Measurements from ENCODE around the gene NKX6-1.

The NKX6-1 gene

GRCh38 chr4:84497504-84498202, 1.4 kb downstream of the NKX6-1 start:
- 0 out of 2 replicates have a peak overlapping the region, but pooled peaks have one; percentile 69 for H2AFZ ChIP-seq (ENCODE audit: low read length)
- H3K4me3 ChIP-seq (ENCODE audit: low read length), result peak overlapping the region; percentile 57

GRCh38 chr4:84496706-84497503, 2.2 kb downstream of the NKX6-1 start:
- Histone ChIP-seq H3K4me2 (ENCODE audit: low read depth, low read length) (no peak overlapping the region), H3K4me1 (ENCODE audit: low read length) (no peaks in the 10 kb centered on the region), H3K79me2 (ENCODE audit: low read length) (no peaks in the 10 kb centered on the region), H4K20me1 (ENCODE audit: insufficient read depth, low read length) (no peaks in the 10 kb centered on the region), H3K4me3 (ENCODE audit: low read length) (no peak overlapping the region), H3K27ac (ENCODE audit: low read length) (no peak overlapping the region), H3K36me3 (replicated peaks; ENCODE audit: insufficient read depth, low read length) (no peaks in the 10 kb centered on the region), H3K27me3 (replicated peaks; ENCODE audit: insufficient read depth, low read length) (no peaks in the 10 kb centered on the region), H2AFZ (ENCODE audit: low read length) (no peak overlapping the region), H3K9ac (ENCODE audit: low read length) (no peak overlapping the region), H3K9me3 (replicated peaks; ENCODE audit: insufficient read depth, low read length) (no peaks in the 10 kb centered on the region), H3K9me2 (replicated peaks; ENCODE audit: insufficient read depth, low read length) (no peaks in the 10 kb centered on the region), H3F3A (ENCODE audit: insufficient read depth, low read length) (no peaks in the 10 kb centered on the region)
- DNase-seq, result no peak
- no peak for TF ChIP-seq EZH2 (optimal IDR thresholded peaks at IDR 0.05; ENCODE audit: low read depth, low read length)
- TF ChIP-seq CTCF (IDR thresholded peaks at IDR 0.05; ENCODE audit: low read length), result no peak
- no peak for TF ChIP-seq EZH2phosphoT487 (IDR thresholded peaks at IDR 0.05; ENCODE audit: low read length)

More at GRCh38 chr4:84497504-84498202, 1.4 kb downstream of the NKX6-1 start:
- DNase-seq, result no peak
- H3K4me2 ChIP-seq (ENCODE audit: low read depth, low read length), result peak overlapping the region; percentile 78; the same call in 1 of the 2 replicates
- H4K20me1 ChIP-seq (ENCODE audit: insufficient read depth, low read length), result no peaks in the 10 kb centered on the region
- no peak overlapping the region for H3K9ac ChIP-seq (ENCODE audit: low read length)
- H3K4me1 ChIP-seq (ENCODE audit: low read length), result no peaks in the 10 kb centered on the region
- H3K9me2 ChIP-seq (replicated peaks; ENCODE audit: insufficient read depth, low read length), result no peaks in the 10 kb centered on the region
- no peaks in the 10 kb centered on the region for H3K36me3 ChIP-seq (replicated peaks; ENCODE audit: insufficient read depth, low read length)
- no peaks in the 10 kb centered on the region for H3K79me2 ChIP-seq (ENCODE audit: low read length)
- H3F3A ChIP-seq (ENCODE audit: insufficient read depth, low read length), result no peaks in the 10 kb centered on the region
- TF ChIP-seq EZH2 (optimal IDR thresholded peaks at IDR 0.05; ENCODE audit: low read depth, low read length), result no peak
- no peak for TF ChIP-seq CTCF (IDR thresholded peaks at IDR 0.05; ENCODE audit: low read length)
- TF ChIP-seq EZH2phosphoT487 (IDR thresholded peaks at IDR 0.05; ENCODE audit: low read length), result no peak
- no peak overlapping the region for H3K27ac ChIP-seq (ENCODE audit: low read length)
- H3K9me3 ChIP-seq (replicated peaks; ENCODE audit: insufficient read depth, low read length), result no peaks in the 10 kb centered on the region
- H3K27me3 ChIP-seq (replicated peaks; ENCODE audit: insufficient read depth, low read length), result no peaks in the 10 kb centered on the region

- H3K4me1 ChIP-seq (ENCODE audit: low read length), result no peaks in the 10 kb centered on the region
- no peak overlapping the region for H3K4me2 ChIP-seq (ENCODE audit: low read depth, low read length)
- H3K27ac ChIP-seq (ENCODE audit: low read length), result no peak overlapping the region
- DNase-seq, result no peak
- no peaks in the 10 kb centered on the region for H3K36me3 ChIP-seq (replicated peaks; ENCODE audit: insufficient read depth, low read length)
- no peaks in the 10 kb centered on the region for H3K9me3 ChIP-seq (replicated peaks; ENCODE audit: insufficient read depth, low read length)
- no peak overlapping the region for H3K4me3 ChIP-seq (ENCODE audit: low read length)
- H3K9me2 ChIP-seq (replicated peaks; ENCODE audit: insufficient read depth, low read length), result no peaks in the 10 kb centered on the region
- no peaks in the 10 kb centered on the region for H3K79me2 ChIP-seq (ENCODE audit: low read length)
- no peak overlapping the region for H3K9ac ChIP-seq (ENCODE audit: low read length)
- H3K27me3 ChIP-seq (replicated peaks; ENCODE audit: insufficient read depth, low read length), result no peaks in the 10 kb centered on the region
- H4K20me1 ChIP-seq (ENCODE audit: insufficient read depth, low read length), result no peaks in the 10 kb centered on the region
- no peaks in the 10 kb centered on the region for H3F3A ChIP-seq (ENCODE audit: insufficient read depth, low read length)
- TF ChIP-seq EZH2phosphoT487 (IDR thresholded peaks at IDR 0.05; ENCODE audit: low read length), result no peak
- TF ChIP-seq EZH2 (optimal IDR thresholded peaks at IDR 0.05; ENCODE audit: low read depth, low read length), result no peak
- TF ChIP-seq CTCF (IDR thresholded peaks at IDR 0.05; ENCODE audit: low read length), result no peak
- no peak overlapping the region for H2AFZ ChIP-seq (ENCODE audit: low read length)
Measured at GRCh38 chr4:84496331-84496705, 2.8 kb downstream of the NKX6-1 start.
